B cell (primary cell): ENCODE data around the gene ADGRE1. TPM values are rescaled to one million over a fixed set of nuclear protein-coding genes. Genes with fewer than 3 reads are reported as not detected.

ENCODE experiments used
- ATAC-seq: fragments of 200-7000 bp; cut with Tn5 transposase; one replicate; pipeline ENCODE4 v1.10.0; 2021; ENCODE audit warnings: low read depth, mild to moderate bottlenecking, moderate number of reproducible peaks, moderate library complexity
- CTCF ChIA-PET: fragments of 350-600 bp; sonication (Branson Sonifier 250); formaldehyde crosslinking; loops from one replicate; lab custom pipeline; 2021; ENCODE audit warnings: antibody characterized with exemption, inconsistent platforms; lab: Charles Lee
- POLR2A ChIA-PET: fragments of 350-600 bp; sonication (Branson Sonifier 250); formaldehyde crosslinking; loops from one replicate; lab custom pipeline; 2021; ENCODE audit warnings: antibody characterized with exemption; lab: Charles Lee
- DNase-seq: peaks from one replicate; pipeline ENCODE4 v3.0.0; 2013
- H2AFZ ChIP-seq: 2 replicates; pipeline ENCODE4 v1.6.1; 2012; ENCODE audit warnings: mild to moderate bottlenecking, low read depth, low read length; ENCODE audit not compliant: insufficient read depth, poor library complexity, severe bottlenecking
- H3K27ac ChIP-seq, 2 donors: 1 replicate in 1 of 2; 2 replicates in 1 of 2; pipeline ENCODE4 v1.5.1; 2012 to 2013; ENCODE audit warnings: low read length in 2 of 2, mild to moderate bottlenecking in 2 of 2, moderate library complexity in 1 of 2
- H3K27me3 ChIP-seq, 4 experiments: fragments of 200-600 bp in 1 of 4; sonication (generic) in 1 of 4; replicated peaks in 1 of 4; 1 replicate in 2 of 4; 2 replicates in 2 of 4; pipeline versions ENCODE4 v1.6.1 to v1.7.0; 2013 to 2016; ENCODE audit warnings: low read length in 3 of 4, mild to moderate bottlenecking in 2 of 4, mixed read lengths in 1 of 4, moderate library complexity in 1 of 4; ENCODE audit not compliant: insufficient read depth in 4 of 4, control insufficient read depth in 3 of 4; ENCODE audit errors: control extremely low read depth in 1 of 4
- H3K36me3 ChIP-seq, 2 experiments: replicated peaks in 1 of 2; 1 replicate in 1 of 2; 2 replicates in 1 of 2; pipeline versions ENCODE4 v1.6.1 to v1.7.1; 2013; ENCODE audit warnings: low read length in 1 of 2; ENCODE audit not compliant: insufficient read depth in 2 of 2, control insufficient read depth in 1 of 2; ENCODE audit errors: control extremely low read depth in 1 of 2, extremely low read depth in 1 of 2
- H3K4me1 ChIP-seq, 2 donors: fragments of 200-600 bp in 1 of 2; sonication (generic) in 1 of 2; 1 replicate in 1 of 2; 2 replicates in 1 of 2; pipeline versions ENCODE4 v1.5.1 to v1.6.1; 2013 to 2017; ENCODE audit warnings: low read length in 2 of 2; ENCODE audit not compliant: control insufficient read depth in 2 of 2, insufficient read depth in 2 of 2
- H3K4me2 ChIP-seq: replicated peaks from 2 replicates; pipeline ENCODE3; 2012; ENCODE audit warnings: mild to moderate bottlenecking, low read depth, low read length; ENCODE audit not compliant: poor library complexity, severe bottlenecking
- H3K4me3 ChIP-seq, 5 experiments: fragments of 200-600 bp in 1 of 5; sonication (generic) in 1 of 5; 1 replicate in 3 of 5; 2 replicates in 2 of 5; pipeline versions ENCODE4 v1.5.1 to v1.7.0; 2011 to 2016; ENCODE audit warnings: low read length in 4 of 5, mild to moderate bottlenecking in 4 of 5, low read depth in 2 of 5, control low read depth in 1 of 5, moderate library complexity in 1 of 5; ENCODE audit not compliant: insufficient read depth in 1 of 5; ENCODE audit errors: control extremely low read depth in 1 of 5, extremely low read depth in 1 of 5
- H3K79me2 ChIP-seq: fragments of 200-600 bp; sonication (generic); one replicate; pipeline ENCODE4 v1.6.0; 2016; ENCODE audit warnings: low read length; ENCODE audit not compliant: control insufficient read depth, insufficient read depth
- H3K9ac ChIP-seq: fragments of 200-600 bp; sonication (generic); 2 replicates; pipeline ENCODE4 v1.6.1; 2017; ENCODE audit warnings: mild to moderate bottlenecking, low read length, moderate library complexity
- H3K9me3 ChIP-seq, 3 donors: one replicate each; pipeline versions ENCODE4 v1.6.1 to v1.7.1; 2013; ENCODE audit warnings: low read length in 2 of 3; ENCODE audit not compliant: control insufficient read depth in 2 of 3, insufficient read depth in 1 of 3; ENCODE audit errors: control extremely low read depth in 1 of 3
- H4K20me1 ChIP-seq: 2 replicates; pipeline ENCODE4 v1.6.0; 2012; ENCODE audit warnings: mild to moderate bottlenecking, low read length; ENCODE audit not compliant: insufficient read depth, control insufficient read depth, poor library complexity, severe bottlenecking
- H3K27ac Mint-ChIP-seq: one replicate; pipeline ENCODE4 v1.8.0; 2021; ENCODE audit warnings: mixed read lengths
- H3K27me3 Mint-ChIP-seq: one replicate; pipeline ENCODE4 v1.8.0; 2021; ENCODE audit warnings: mixed read lengths
- H3K4me1 Mint-ChIP-seq: one replicate; pipeline ENCODE4 v1.8.0; 2021; ENCODE audit warnings: mixed read lengths
- H3K4me3 Mint-ChIP-seq: one replicate; pipeline ENCODE4 v1.8.0; 2021; ENCODE audit warnings: mixed read lengths
- H3K9me3 Mint-ChIP-seq: one replicate; pipeline ENCODE4 v1.8.0; 2022; ENCODE audit warnings: mixed read lengths; ENCODE audit not compliant: insufficient read depth
- EZH2 ChIP-seq: IDR thresholded peaks from 2 replicates; pipeline ENCODE4 v1.6.1; 2012; ENCODE audit warnings: borderline replicate concordance, low read depth, mild to moderate bottlenecking, moderate library complexity, low read length; ENCODE audit not compliant: insufficient read depth, poor library complexity, severe bottlenecking
- WGBS: methylation state at CpG from one replicate; pipeline ENCODE4 v1.1.5; 2013; ENCODE audit warnings: missing lambda C conversion rate; ENCODE audit not compliant: insufficient coverage; 5-methylcytosine and 5-hydroxymethylcytosine counted together
- intact Hi-C: fragments of 100-400 bp; cut with micrococcal nuclease; formaldehyde crosslinking; loops from one replicate; pipeline ENCODE4 v1.10.0; 2022
- polyA plus RNA-seq: library from polyadenylated mRNA; depleted of rRNA; stranded (reverse); fragments of >200 nt; gene quantifications from 2 replicates; pipeline ENCODE4 v1.2.3, GENCODE V29; 2012
- total RNA-seq, 2 donors: library from RNA; stranded (reverse); fragments of 120-200 nt in 1 of 2; gene quantifications; 1 replicate in 1 of 2; 2 replicates in 1 of 2; pipeline versions ENCODE4 v1.2.3 to v1.2.4, GENCODE V29; 2013 to 2022
- TF ChIP-seq, protein P1 (sequence below): fragments of 200-600 bp; IDR thresholded peaks from one replicate; pipeline ENCODE4 v1.8.0; 2022; ENCODE audit warnings: antibody characterized with exemption, mild to moderate bottlenecking

The ADGRE1 gene
- total and polyA plus RNA-seq, 2 donors (not counting 1 experiment from before 2014, with no cell fraction given) = 0.21 TPM; not detected in 1

DNA sequence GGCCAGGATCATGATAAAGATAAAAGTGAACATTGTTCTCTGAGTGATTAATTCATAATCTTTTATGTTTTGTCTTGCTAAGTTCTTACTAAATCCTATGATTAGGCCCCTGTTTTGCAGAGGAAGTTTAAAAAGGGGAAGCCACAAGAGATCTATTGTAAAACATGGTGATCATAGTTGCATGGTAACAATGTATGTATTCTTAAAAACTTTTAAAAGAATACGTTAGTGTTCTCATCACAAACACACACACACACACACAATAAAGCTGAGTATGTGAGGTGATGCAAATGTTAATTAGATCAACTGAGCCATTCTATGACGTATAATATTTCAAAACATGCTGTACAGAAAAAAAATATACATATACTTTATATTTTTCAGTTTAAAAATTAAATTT is 82.6 kb downstream of the ADGRE1 start:
- Histone ChIP-seq H3K9me3 (peaks cover 0 to 6% (median 4%) of the 10 kb centered on the region in 3 donors), H3K4me2 (no peak overlapping the region), H2AFZ (no peak overlapping the region), H3K27ac (no peak overlapping the region), H3K36me3 (no peaks in the 10 kb centered on the region), H3K4me3 (no peak overlapping the region), H4K20me1 (no peaks in the 10 kb centered on the region), H3K4me1 (peaks cover 0 to 3% of the 10 kb centered on the region in 2 donors), H3K9ac (no peak overlapping the region), H3K27me3 (no peaks in the 10 kb centered on the region), H3K79me2 (no peaks in the 10 kb centered on the region)
- no peak overlapping the region for H3K27ac Mint-ChIP-seq
- TF ChIP-seq EZH2 = no peak
- TF ChIP-seq, protein P1, sequence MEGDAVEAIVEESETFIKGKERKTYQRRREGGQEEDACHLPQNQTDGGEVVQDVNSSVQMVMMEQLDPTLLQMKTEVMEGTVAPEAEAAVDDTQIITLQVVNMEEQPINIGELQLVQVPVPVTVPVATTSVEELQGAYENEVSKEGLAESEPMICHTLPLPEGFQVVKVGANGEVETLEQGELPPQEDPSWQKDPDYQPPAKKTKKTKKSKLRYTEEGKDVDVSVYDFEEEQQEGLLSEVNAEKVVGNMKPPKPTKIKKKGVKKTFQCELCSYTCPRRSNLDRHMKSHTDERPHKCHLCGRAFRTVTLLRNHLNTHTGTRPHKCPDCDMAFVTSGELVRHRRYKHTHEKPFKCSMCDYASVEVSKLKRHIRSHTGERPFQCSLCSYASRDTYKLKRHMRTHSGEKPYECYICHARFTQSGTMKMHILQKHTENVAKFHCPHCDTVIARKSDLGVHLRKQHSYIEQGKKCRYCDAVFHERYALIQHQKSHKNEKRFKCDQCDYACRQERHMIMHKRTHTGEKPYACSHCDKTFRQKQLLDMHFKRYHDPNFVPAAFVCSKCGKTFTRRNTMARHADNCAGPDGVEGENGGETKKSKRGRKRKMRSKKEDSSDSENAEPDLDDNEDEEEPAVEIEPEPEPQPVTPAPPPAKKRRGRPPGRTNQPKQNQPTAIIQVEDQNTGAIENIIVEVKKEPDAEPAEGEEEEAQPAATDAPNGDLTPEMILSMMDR = no peak
- peaks cover 3% of the 10 kb centered on the region for H3K9me3 Mint-ChIP-seq
- CTCF ChIA-PET = no interaction called here
- no peak overlapping the region for H3K4me3 Mint-ChIP-seq
- ATAC-seq (no peak), DNase-seq (no peak)
- H3K27me3 Mint-ChIP-seq = peaks cover 3% of the 10 kb centered on the region
- intact Hi-C loops = no loop called here
- no CpG with 5 or more reads among the region's 2 CpGs for WGBS
- POLR2A ChIA-PET = no interaction called here
- peaks cover 3% of the 10 kb centered on the region for H3K4me1 Mint-ChIP-seq

GRCh38 chr19:6970443-6970842 is 83.1 kb downstream of the ADGRE1 start:
- H3K27ac Mint-ChIP-seq = no peak overlapping the region
- H3K9me3 Mint-ChIP-seq = peaks cover 3% of the 10 kb centered on the region
- no peak overlapping the region for H3K4me3 Mint-ChIP-seq
- peaks cover 0 to 3% of the 10 kb centered on the region in 2 donors for H3K4me1 ChIP-seq
- DNase-seq (peak; percentile 21), ATAC-seq (no peak)
- H3K9me3 ChIP-seq = peaks cover 0 to 6% (median 4%) of the 10 kb centered on the region in 3 donors
- no CpG with 5 or more reads among the region's 5 CpGs for WGBS
- H3K9ac ChIP-seq = no peak overlapping the region
- ChIA-PET POLR2A (no interaction called here), CTCF (no interaction called here)
- peaks cover 3% of the 10 kb centered on the region for H3K27me3 Mint-ChIP-seq
- intact Hi-C loops = no loop called here
- H3K4me3 ChIP-seq = no peak overlapping the region
- no peaks in the 10 kb centered on the region for H3K79me2 ChIP-seq
- peak overlapping the region; percentile 40 for H2AFZ ChIP-seq
- H3K27ac ChIP-seq = no peak overlapping the region
- no peak for TF ChIP-seq EZH2
- TF ChIP-seq, protein P1 = no peak
- no peaks in the 10 kb centered on the region for H3K36me3 ChIP-seq
- no peak overlapping the region for H3K4me2 ChIP-seq
- H3K4me1 Mint-ChIP-seq = peaks cover 3% of the 10 kb centered on the region
- H4K20me1 ChIP-seq = no peaks in the 10 kb centered on the region
- no peaks in the 10 kb centered on the region for H3K27me3 ChIP-seq
